Natural killer cell (primary cell): ENCODE results near the gene POLR2E. TPM values are rescaled to one million over a fixed set of nuclear protein-coding genes. Genes with fewer than 3 reads are reported as not detected.
"Not testable (repeated sequence)": the region's sequence is repeated elsewhere in the genome, so short reads cannot be mapped to it uniquely, and the experiment has no call there.

Experiments
- ATAC-seq, 3 donors: fragments of 150-1000 bp in 2 of 3; fragments of 200-7000 bp in 1 of 3; cut with Tn5 transposase; 1 replicate in 1 of 3; 2 replicates in 2 of 3; pipeline ENCODE4 v1.10.0; 2021; ENCODE audit warnings: mild to moderate bottlenecking in 2 of 3, moderate library complexity in 2 of 3
- DNase-seq, 2 donors: peaks; one replicate each; pipeline versions ENCODE4 v3.0.0 to v3.0.0-alpha.2; 2013 to 2021; ENCODE audit warnings: mixed read lengths in 1 of 2
- H3K27ac ChIP-seq: one replicate; pipeline ENCODE4 v1.5.1; 2013; ENCODE audit warnings: mild to moderate bottlenecking, low read length
- H3K27me3 ChIP-seq: one replicate; pipeline ENCODE4 v1.6.1; 2013; ENCODE audit warnings: low read length; ENCODE audit not compliant: control insufficient read depth, insufficient read depth
- H3K36me3 ChIP-seq: one replicate; pipeline ENCODE4 v1.6.1; 2013; ENCODE audit warnings: low read length; ENCODE audit not compliant: control insufficient read depth, insufficient read depth
- H3K4me1 ChIP-seq: one replicate; pipeline ENCODE4 v1.6.1; 2013; ENCODE audit warnings: low read length; ENCODE audit not compliant: control insufficient read depth, insufficient read depth
- H3K4me3 ChIP-seq: one replicate; pipeline ENCODE4 v1.5.1; 2013; ENCODE audit warnings: low read length
- H3K9me3 ChIP-seq: one replicate; pipeline ENCODE4 v1.6.1; 2013; ENCODE audit warnings: low read length; ENCODE audit not compliant: control insufficient read depth, insufficient read depth
- H3K27ac Mint-ChIP-seq, 2 donors: one replicate each; pipeline ENCODE4 v1.8.0; 2022; ENCODE audit warnings: mild to moderate bottlenecking in 2 of 2, mixed read lengths in 2 of 2, moderate library complexity in 1 of 2
- H3K27me3 Mint-ChIP-seq, 2 donors: one replicate each; pipeline ENCODE4 v1.8.0; 2022; ENCODE audit warnings: low read depth in 2 of 2, mixed read lengths in 2 of 2
- H3K36me3 Mint-ChIP-seq: one replicate; pipeline ENCODE4 v1.8.0; 2022; ENCODE audit warnings: mixed read lengths
- H3K4me1 Mint-ChIP-seq, 2 donors: one replicate each; pipeline ENCODE4 v1.8.0; 2022; ENCODE audit warnings: mixed read lengths in 2 of 2
- H3K4me3 Mint-ChIP-seq: one replicate; pipeline ENCODE4 v1.8.0; 2022; ENCODE audit warnings: mild to moderate bottlenecking, moderate library complexity, mixed read lengths
- H3K9me3 Mint-ChIP-seq, 2 donors: one replicate each; pipeline ENCODE4 v1.8.0; 2022; ENCODE audit warnings: mixed read lengths in 2 of 2
- WGBS: methylation state at CpG from one replicate; pipeline ENCODE4 v1.1.7; 2013; ENCODE audit warnings: missing lambda C conversion rate; ENCODE audit not compliant: insufficient coverage; 5-methylcytosine and 5-hydroxymethylcytosine counted together
- intact Hi-C: fragments of 100-400 bp; cut with micrococcal nuclease; formaldehyde crosslinking; loops from one replicate; pipeline ENCODE4 v1.14.2; 2022
- total RNA-seq, 4 donors: library from RNA; stranded (reverse); fragments of 120-200 nt in 1 of 4; gene quantifications; one replicate each; pipeline versions ENCODE4 v1.2.3 to v1.2.4, GENCODE V29; 2013 to 2022
- TF ChIP-seq, protein P1 (sequence below): fragments of 200-600 bp; IDR thresholded peaks from one replicate; pipeline ENCODE4 v1.8.0; 2022; ENCODE audit warnings: antibody characterized with exemption

The POLR2E gene
- total RNA-seq, 3 donors from 2014 or later (not counting 1 experiment from before 2014, with no cell fraction given): 77.3 to 105 (median 91.6) TPM

DNA sequence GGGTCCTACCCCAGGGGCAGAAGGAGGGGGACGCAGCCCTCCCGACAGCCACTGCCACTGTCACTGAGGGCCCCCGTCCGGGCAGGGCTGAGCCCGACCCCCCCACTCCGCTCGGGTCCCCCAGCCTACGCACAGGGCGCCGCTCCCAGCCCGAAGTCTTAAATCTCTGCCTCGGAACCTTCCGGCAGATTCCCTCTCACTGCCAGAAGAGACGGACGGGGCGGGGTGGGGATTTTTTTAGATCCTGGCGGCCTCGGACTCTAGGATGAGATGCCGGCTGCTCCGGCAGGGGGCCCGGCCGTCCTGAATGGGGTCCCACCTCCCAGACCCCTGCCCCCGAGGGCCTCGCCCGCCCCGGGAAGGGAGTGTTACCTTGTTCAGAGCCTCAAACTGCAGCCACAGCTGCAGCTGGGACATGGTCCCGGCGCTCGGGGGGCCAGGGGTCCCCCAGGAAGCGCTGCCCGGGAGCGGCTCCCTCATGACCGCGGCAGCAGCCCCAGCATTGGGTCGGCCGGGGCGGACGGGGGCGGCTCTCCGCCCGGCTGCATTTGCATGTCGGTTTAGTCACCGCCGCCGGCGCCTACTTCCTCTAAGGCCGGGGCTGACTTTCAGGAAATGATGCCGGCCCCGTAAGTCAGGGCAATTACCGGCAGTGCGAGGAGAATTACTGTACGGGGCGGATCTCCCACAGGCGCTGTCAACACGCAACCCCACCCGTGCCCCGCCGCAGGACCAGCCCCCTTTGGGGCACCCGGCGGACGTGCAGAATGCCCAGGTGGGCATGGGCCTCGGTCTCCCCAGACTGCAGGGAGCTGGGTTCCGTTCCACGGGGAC is 36.8 kb upstream of the POLR2E start:
- ATAC-seq (peak; percentile 62 to 79 (median 69)), DNase-seq (peak; percentile 83 to 92)
- peak overlapping the region; percentile 91 for H3K4me3 Mint-ChIP-seq
- TF ChIP-seq, protein P1, sequence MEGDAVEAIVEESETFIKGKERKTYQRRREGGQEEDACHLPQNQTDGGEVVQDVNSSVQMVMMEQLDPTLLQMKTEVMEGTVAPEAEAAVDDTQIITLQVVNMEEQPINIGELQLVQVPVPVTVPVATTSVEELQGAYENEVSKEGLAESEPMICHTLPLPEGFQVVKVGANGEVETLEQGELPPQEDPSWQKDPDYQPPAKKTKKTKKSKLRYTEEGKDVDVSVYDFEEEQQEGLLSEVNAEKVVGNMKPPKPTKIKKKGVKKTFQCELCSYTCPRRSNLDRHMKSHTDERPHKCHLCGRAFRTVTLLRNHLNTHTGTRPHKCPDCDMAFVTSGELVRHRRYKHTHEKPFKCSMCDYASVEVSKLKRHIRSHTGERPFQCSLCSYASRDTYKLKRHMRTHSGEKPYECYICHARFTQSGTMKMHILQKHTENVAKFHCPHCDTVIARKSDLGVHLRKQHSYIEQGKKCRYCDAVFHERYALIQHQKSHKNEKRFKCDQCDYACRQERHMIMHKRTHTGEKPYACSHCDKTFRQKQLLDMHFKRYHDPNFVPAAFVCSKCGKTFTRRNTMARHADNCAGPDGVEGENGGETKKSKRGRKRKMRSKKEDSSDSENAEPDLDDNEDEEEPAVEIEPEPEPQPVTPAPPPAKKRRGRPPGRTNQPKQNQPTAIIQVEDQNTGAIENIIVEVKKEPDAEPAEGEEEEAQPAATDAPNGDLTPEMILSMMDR: no peak
- H3K27ac Mint-ChIP-seq: peak overlapping the region; percentile 89 to 96
- peaks cover 75% of the 10 kb centered on the region for H3K4me1 ChIP-seq
- no peaks in the 10 kb centered on the region for H3K9me3 Mint-ChIP-seq
- intact Hi-C loops: loop anchor here (1.0 to 5.0 kb wide), 3 partner anchors 40 to 73 kb away; partner anchors contain the start of genes SBNO2 and STK11
- WGBS: under 1% methylated on average over 64 of the region's 64 CpGs
- peak overlapping the region; percentile 91 for H3K4me3 ChIP-seq
- H3K9me3 ChIP-seq: no peaks in the 10 kb centered on the region
- H3K36me3 Mint-ChIP-seq: no peaks in the 10 kb centered on the region
- no peaks in the 10 kb centered on the region for H3K27me3 ChIP-seq
- peak overlapping the region; percentile 88 for H3K27ac ChIP-seq
- no peaks in the 10 kb centered on the region for H3K27me3 Mint-ChIP-seq
- H3K4me1 Mint-ChIP-seq: peaks cover 8 to 45% of the 10 kb centered on the region in 2 donors
- peaks cover 6% of the 10 kb centered on the region for H3K36me3 ChIP-seq

DNA sequence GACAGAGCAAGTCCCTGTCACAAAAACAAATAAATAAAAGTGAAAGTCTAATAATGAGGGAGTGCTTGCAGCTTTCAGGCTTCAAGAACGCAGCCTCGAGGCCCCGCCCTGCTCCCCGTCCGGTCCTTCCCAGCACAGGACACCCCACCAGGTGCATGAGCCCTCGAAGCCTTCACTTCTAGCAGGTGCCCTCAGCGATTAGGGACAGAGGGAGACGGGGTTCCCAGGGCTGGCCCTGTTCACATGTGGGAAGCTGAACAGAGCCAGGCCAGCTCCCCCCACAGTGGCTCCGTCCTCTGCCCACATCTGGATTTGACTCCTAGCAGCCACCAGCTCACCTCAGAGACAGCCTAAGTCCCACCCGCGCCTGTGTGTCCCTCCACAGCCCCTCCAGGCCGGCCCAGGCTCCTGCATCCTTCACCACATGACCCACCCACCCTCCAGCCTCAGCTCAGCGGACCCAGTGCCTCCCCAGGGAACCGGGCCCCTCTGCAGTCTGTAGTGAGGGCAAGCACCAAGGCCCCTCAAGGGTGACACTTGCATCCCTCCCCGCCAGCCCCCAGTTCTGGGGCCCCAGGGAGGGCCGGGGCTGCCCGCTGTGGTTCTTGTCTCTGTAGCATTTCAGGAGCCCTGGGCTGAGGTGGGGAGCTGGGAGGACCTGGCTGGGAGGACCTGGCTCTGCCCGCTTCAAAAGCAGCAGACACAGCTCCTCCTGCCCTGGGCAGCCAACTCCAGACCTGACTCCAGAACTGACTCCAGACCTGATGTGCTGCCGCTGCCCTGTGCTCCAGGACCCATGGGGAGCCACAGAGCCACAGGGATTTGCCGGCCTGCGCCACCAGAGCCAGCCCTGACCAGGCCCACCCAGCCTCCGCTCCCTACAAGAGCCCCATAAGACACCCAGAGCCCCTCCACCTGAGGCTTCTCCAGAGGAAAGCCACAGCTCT is 35.9 kb upstream of the POLR2E start:
- Histone ChIP-seq H3K27ac (peak overlapping the region; percentile 88), H3K27me3 (no peaks in the 10 kb centered on the region), H3K4me1 (peaks cover 66% of the 10 kb centered on the region), H3K36me3 (peaks cover 13% of the 10 kb centered on the region), H3K9me3 (no peaks in the 10 kb centered on the region), H3K4me3 (peak overlapping the region; percentile 91)
- Mint-ChIP-seq H3K4me3 (peak overlapping the region; percentile 91), H3K27ac (peak overlapping the region; percentile 89 to 96), H3K36me3 (no peaks in the 10 kb centered on the region), H3K27me3 (no peaks in the 10 kb centered on the region), H3K4me1 (peaks cover 8 to 38% of the 10 kb centered on the region in 2 donors), H3K9me3 (no peaks in the 10 kb centered on the region)
- WGBS: 35% methylated on average over 22 of the region's 22 CpGs
- TF ChIP-seq, protein P1: no peak
- intact Hi-C loops: loop anchor here (5.0 kb wide), 2 partner anchors 41 to 61 kb away; partner anchors contain the start of gene SBNO2
- DNase-seq (peak in 1 of 2 donors; percentile 66), ATAC-seq (no peak)

DNA sequence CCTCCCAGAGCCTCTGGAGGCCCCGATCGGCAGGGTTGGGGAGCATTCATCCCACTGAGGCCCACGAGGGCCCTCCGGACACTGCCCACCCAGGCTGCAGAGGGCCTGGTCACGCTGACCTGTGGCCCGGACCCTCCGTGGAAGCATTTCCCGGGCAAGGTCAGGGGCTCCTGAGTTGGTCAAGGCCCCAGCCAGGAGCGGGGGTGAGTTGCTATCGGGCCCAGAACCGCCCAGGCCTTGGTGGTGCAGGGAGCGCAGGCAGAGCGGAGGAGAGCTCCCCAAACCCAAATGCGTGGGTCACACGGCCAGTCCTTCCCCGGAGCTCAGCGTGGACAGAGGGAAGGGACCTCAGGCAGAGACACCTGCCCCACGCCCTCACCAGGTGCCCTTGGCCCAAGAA is 34.4 kb upstream of the POLR2E start:
- H3K36me3 ChIP-seq: peaks cover 20% of the 10 kb centered on the region
- Mint-ChIP-seq H3K27ac (no peak overlapping the region), H3K27me3 (no peaks in the 10 kb centered on the region), H3K4me1 (peaks cover 8 to 29% of the 10 kb centered on the region in 2 donors), H3K9me3 (no peaks in the 10 kb centered on the region), H3K36me3 (no peaks in the 10 kb centered on the region), H3K4me3 (peak overlapping the region; percentile 42)
- 96% methylated on average over 18 of the region's 18 CpGs for WGBS
- H3K9me3 ChIP-seq: no peaks in the 10 kb centered on the region
- H3K4me3 ChIP-seq: no peak overlapping the region
- H3K27ac ChIP-seq: no peak overlapping the region
- no peaks in the 10 kb centered on the region for H3K27me3 ChIP-seq
- ATAC-seq: no peak
- H3K4me1 ChIP-seq: peaks cover 53% of the 10 kb centered on the region
- DNase-seq: no peak
- intact Hi-C loops: no loop called here
- TF ChIP-seq, protein P1: no peak

DNA sequence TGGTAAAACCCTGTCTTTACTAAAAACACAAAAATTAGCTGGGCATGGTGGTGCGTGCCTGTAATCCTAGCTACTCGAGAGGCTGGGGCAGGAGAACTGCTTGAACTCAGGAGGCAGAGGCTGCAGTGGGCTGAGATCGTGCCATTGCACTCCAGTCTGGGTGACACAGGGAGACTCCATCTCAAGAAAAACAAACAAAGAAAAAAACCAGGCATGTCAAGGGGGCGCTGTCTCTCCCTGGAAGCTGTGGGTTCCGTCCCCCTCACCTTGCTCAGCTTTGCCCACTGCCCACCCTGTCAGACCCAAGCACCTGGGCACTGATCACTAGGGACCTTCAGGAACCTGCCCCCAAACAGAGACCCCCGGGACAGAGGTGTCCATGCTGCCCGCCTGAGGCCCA is 33.9 kb upstream of the POLR2E start:
- ATAC-seq, H3K27ac Mint-ChIP-seq, DNase-seq, H3K27ac ChIP-seq, H3K4me3 ChIP-seq, intact Hi-C loops, H3K27me3 Mint-ChIP-seq, H3K9me3 Mint-ChIP-seq, H3K27me3 ChIP-seq, H3K9me3 ChIP-seq, H3K36me3 Mint-ChIP-seq: not testable (repeated sequence)
- H3K4me1 Mint-ChIP-seq: peaks cover 8 to 28% of the 10 kb centered on the region in 2 donors
- Histone ChIP-seq H3K36me3 (peaks cover 22% of the 10 kb centered on the region), H3K4me1 (peaks cover 49% of the 10 kb centered on the region)
- WGBS: 95% methylated on average over 7 of the region's 7 CpGs
- H3K4me3 Mint-ChIP-seq: peak overlapping the region; percentile 45
